Fibroblast of gingiva (primary cell): ENCODE measurements around the gene RHOH.

Experiments
- DNase-seq: peaks from one replicate; pipeline ENCODE4 v3.0.0-alpha.2; 2011; ENCODE audit warnings: low read depth

RHOH gene

DNA sequence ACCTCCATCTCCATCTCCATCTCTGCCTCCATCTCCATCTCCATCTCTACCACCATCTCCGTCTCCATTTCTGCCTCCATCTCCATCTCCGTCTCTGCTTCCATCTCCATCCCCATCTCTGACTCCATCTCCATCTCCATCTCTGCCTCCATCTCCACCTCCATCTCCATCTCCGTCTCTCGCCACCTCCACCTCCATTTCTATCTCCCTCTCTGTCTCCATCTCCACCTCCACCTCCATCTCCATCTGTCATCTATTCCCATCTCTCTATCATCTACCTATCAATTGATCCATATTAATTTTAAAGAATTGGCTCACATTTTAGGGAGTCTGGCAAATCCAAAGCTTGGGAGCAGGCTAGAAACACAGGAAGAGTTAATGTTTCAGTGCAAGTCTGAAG is 98.7 kb downstream of the RHOH start:
- no peak for DNase-seq
